Thyroid gland (tissue), 4 donors: ENCODE measurements around the gene BLOC1S5.
"Not testable (repeated sequence)": the region's sequence is repeated elsewhere in the genome, so short reads cannot be mapped to it uniquely, and the experiment has no call there.

Experiments
- CTCF ChIP-seq, 6 experiments: fragments of 200-600 bp in 3 of 6; fragments of 450-650 bp in 3 of 6; sonication (generic) in 3 of 6; IDR thresholded peaks; one replicate each; pipeline ENCODE4 v1.5.1; 2016 to 2019; ENCODE audit warnings: antibody characterized with exemption in 6 of 6, mild to moderate bottlenecking in 2 of 6, inconsistent platforms in 1 of 6, moderate library complexity in 1 of 6
- POLR2A ChIP-seq, 2 donors: fragments of 450-650 bp; IDR thresholded peaks; one replicate each; pipeline ENCODE4 v1.6.1; 2017; ENCODE audit warnings: antibody characterized with exemption in 2 of 2, mild to moderate bottlenecking in 2 of 2, moderate library complexity in 1 of 2

GRCh38 chr6:8034107-8034506 is 30.1 kb downstream of the BLOC1S5 start:
- not testable (repeated sequence) for TF ChIP-seq CTCF, POLR2A (IDR thresholded peaks at IDR 0.05)
